PFSK-1 (cell line): ENCODE measurements around the gene STAG3.
"Not testable (repeated sequence)": the region's sequence is repeated elsewhere in the genome, so short reads cannot be mapped to it uniquely, and the experiment has no call there.

Experiments used
- FOXP2 ChIP-seq: optimal IDR thresholded peaks from 2 replicates; pipeline ENCODE3; 2011; ENCODE audit warnings: borderline replicate concordance, control low read depth, inconsistent platforms; ENCODE audit not compliant: insufficient read depth; ENCODE audit errors: extremely low read length, extremely low read depth
- POLR2AphosphoS5 ChIP-seq: IDR thresholded peaks from 2 replicates; pipeline ENCODE4 v1.6.1; 2012; ENCODE audit warnings: low read depth, mild to moderate bottlenecking, control low read depth, low read length, moderate library complexity
- TAF1 ChIP-seq: IDR thresholded peaks from 2 replicates; pipeline ENCODE4 v1.6.1; 2012; ENCODE audit warnings: low read length, control low read depth, borderline replicate concordance; ENCODE audit not compliant: insufficient read depth
- TF ChIP-seq, protein P1 (sequence below), 2 experiments: IDR thresholded peaks; 2 replicates each; pipeline versions ENCODE4 v1.6.1 to v1.8.0; 2011 to 2012; ENCODE audit warnings: low read depth in 2 of 2, low read length in 2 of 2, control low read depth in 1 of 2, inconsistent platforms in 1 of 2, mild to moderate bottlenecking in 1 of 2, moderate library complexity in 1 of 2; ENCODE audit not compliant: insufficient read depth in 1 of 2

GRCh38 chr7:100219801-100220585, 42.3 kb downstream of the STAG3 start, which contains the start of gene PVRIG:
- TF ChIP-seq FOXP2, POLR2AphosphoS5, TAF1: not testable (repeated sequence)
- TF ChIP-seq, protein P1, sequence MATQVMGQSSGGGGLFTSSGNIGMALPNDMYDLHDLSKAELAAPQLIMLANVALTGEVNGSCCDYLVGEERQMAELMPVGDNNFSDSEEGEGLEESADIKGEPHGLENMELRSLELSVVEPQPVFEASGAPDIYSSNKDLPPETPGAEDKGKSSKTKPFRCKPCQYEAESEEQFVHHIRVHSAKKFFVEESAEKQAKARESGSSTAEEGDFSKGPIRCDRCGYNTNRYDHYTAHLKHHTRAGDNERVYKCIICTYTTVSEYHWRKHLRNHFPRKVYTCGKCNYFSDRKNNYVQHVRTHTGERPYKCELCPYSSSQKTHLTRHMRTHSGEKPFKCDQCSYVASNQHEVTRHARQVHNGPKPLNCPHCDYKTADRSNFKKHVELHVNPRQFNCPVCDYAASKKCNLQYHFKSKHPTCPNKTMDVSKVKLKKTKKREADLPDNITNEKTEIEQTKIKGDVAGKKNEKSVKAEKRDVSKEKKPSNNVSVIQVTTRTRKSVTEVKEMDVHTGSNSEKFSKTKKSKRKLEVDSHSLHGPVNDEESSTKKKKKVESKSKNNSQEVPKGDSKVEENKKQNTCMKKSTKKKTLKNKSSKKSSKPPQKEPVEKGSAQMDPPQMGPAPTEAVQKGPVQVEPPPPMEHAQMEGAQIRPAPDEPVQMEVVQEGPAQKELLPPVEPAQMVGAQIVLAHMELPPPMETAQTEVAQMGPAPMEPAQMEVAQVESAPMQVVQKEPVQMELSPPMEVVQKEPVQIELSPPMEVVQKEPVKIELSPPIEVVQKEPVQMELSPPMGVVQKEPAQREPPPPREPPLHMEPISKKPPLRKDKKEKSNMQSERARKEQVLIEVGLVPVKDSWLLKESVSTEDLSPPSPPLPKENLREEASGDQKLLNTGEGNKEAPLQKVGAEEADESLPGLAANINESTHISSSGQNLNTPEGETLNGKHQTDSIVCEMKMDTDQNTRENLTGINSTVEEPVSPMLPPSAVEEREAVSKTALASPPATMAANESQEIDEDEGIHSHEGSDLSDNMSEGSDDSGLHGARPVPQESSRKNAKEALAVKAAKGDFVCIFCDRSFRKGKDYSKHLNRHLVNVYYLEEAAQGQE (IDR thresholded peaks at IDR 0.05; ENCODE audit: insufficient read depth in 1 of 2, low read depth in 2 of 2, low read length in 2 of 2) = not testable (repeated sequence)
